ENCODE data around the gene CYSTM1.

Gene CYSTM1

GRCh38 chr5:140207250-140207964, 32.4 kb downstream of the CYSTM1 start:
- no peak for DNase-seq (ENCODE audit: low read depth, low spot score)

DNA sequence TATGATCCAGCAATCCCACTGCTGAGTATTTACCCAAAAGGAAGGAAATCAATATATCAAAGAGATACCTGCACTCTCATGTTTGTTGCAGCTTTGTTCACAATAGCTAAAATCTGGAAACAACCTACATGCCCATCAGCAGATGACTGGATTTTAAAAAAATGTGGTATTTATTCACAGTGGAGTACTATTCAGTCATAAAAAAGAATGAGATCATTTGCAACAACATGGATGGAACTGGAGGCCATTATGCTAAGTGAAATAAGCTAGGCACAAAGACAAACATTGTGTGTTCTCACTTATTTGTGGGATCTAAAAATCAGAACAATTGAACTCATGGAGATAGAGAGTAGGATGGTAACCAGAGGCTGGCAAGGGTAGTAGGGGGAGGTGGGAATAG, 33.1 kb downstream of the CYSTM1 start:
- DNase-seq (ENCODE audit: low read depth, low spot score): no peak

DNA sequence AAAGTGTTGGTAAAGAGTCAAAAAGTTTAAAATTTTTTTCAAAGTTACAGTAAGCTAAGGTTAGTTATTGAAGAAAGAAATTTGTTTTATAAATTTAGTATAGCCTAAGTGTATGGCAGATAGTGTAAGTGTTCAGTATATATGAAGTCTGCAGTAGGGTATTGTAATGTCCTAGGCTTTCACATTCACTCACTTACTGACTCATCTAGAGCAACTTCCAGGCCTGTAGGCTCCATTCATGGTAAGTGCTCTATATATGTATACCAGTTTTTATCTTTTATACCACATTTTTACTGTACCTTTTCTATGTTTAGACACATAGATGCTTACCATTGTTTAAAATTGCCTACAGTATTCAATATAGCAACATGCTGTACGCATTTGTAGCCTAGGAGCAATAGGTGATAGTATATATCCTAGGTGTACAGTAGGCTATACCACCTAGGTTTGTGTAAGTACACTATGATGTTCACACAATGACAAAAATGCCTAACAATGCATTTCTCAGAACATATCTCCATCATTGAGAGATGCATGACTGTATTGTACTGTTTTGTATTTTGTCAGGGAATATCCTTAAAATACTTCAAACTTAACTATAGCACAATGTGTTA, 38.5 kb downstream of the CYSTM1 start:
- DNase-seq (ENCODE audit: low read depth, low spot score): no peak

DNA sequence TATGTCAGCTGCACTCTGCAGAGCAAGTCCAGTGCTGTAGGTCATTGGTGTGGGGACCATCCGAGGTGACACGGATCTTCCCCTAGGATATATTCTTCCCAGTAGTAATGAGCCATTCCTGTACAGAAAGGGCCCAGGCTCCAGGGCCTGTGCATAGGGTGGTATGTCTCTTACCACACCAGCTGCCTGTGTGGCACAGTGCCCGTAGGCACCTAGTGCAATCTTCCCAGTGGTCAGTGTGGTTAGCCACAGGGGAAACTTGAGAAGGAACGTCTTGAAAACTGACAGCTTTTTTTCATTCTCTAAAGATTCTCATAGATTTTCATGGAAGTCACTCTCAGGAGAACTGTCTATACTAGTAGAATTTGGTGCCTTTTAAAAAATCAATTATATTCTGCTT, 39.8 kb downstream of the CYSTM1 start:
- no peak for DNase-seq (ENCODE audit: low read depth, low spot score)

- DNase-seq (ENCODE audit: low read depth, low spot score): no peak
Observed at GRCh38 chr5:140215276-140215675, 40.3 kb downstream of the CYSTM1 start.

- no peak for DNase-seq (ENCODE audit: low read depth, low spot score)
Observed at GRCh38 chr5:140216478-140217074, 41.6 kb downstream of the CYSTM1 start.

- no peak for DNase-seq (ENCODE audit: low read depth, low spot score)
Observed at GRCh38 chr5:140217299-140218026, 42.5 kb downstream of the CYSTM1 start.

DNA sequence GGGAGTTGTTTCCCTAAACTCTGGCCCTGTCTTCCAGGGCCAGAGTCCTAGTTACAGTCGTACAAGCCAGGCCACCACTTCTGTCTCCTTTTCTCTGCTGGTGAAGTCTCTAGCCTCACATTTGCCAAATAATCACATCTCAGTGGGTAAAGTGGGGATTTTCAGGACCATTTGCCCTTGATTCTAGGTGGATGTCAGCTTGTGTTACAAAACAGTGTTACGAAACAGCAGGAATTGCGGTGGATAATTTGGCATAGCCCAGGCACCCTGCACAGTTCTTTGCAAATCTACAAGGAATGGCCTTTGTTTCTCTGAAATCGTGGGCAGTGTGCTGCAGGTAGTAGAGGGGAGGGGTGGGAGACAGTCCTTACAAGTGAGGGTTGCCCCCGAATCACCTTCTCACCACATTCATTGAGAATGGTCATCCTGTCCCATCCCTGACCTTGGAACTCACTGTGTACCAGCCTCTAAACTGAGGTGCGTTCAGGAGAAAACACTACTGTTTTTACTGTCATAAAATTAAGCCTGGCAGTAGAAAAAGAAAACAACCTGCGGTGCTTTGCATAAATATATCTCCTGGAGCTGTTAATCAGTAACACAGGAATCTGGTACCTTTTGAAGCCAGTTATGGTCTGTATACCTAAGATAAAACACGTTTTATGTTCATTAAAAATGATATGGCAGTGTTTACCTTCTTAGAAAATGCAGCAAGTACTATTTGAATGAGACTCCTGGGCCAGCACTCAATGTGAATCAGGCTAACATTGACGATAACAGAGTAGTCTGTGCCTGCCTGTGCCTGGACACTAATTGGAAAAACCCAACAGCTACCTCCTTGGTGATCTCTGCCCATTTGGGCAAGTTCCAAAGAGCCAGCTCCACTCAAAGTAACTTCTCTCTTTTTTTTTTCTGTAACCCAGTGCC, 44.3 kb downstream of the CYSTM1 start:
- no peak for DNase-seq (ENCODE audit: low read depth, low spot score)

GRCh38 chr5:140220032-140220697, 45.2 kb downstream of the CYSTM1 start:
- DNase-seq (ENCODE audit: low read depth, low spot score): no peak

- no peak for DNase-seq (ENCODE audit: low read depth, low spot score)
Observed at GRCh38 chr5:140220698-140221064, 45.7 kb downstream of the CYSTM1 start.

DNA sequence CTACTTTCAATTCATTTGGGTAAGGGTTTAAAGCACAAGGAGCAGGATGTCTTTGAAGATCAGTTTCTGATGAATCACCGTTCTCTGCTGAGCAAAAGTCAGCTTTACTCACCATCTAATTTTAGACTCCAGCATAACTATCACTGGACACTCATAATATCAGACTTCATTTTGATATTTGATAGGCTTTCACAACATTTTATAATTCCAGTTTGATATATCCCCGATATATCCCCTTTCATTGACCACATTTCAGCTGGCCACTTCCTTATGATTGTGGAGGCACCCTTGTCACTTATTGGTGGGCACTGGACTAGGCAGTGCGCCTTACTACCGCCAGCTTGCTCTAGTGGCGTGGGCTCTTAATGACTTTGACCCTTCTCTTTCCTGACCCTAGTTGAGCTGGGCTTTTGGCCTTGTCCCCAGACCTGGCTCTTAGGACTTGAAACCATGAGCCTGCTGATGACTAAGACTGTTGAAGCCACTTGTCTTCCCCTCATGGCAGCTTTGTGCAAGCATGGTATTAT, 46.8 kb downstream of the CYSTM1 start:
- no peak for DNase-seq (ENCODE audit: low read depth, low spot score)

DNA sequence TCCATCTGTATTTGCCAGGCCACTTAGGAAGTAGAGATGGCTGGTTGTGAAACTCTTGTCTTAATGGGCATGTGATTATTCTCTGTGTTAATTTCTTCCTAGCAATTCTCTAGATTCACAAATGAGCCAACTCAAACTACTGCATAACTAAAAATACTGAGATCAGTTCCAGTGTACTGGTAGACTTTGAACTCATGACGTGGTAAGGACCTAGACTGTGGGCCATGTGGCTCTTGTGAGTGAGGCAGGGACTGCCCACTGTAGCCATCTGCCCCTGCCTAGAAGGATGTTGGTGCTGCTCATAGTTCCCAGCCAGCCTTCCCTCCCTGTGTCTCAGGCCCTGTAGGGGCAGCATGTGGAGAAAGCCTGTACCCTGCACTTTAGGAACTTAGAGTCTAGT, 47.4 kb downstream of the CYSTM1 start:
- DNase-seq (ENCODE audit: low read depth, low spot score): no peak

GRCh38 chr5:140223567-140223966, 48.6 kb downstream of the CYSTM1 start:
- DNase-seq (ENCODE audit: low read depth, low spot score): no peak

DNA sequence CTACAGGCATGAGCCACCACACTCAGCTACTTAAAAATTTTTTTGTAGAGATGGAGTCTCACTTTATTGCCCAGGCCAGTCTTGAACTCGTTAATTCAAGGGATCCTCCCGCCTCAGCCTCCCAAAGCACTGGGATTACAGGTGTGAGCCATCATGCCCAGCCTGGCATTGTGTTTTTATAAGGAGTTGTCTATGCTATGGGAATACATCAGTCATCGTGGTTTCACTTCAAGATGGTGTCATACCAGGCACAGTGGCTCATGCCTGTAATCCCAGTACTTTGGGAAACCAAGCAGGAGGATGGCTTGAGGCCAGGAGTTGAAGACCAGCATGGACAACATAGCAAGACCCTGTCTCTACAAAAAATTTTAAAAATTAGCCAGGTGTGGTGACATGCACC, 49.7 kb downstream of the CYSTM1 start:
- DNase-seq (ENCODE audit: low read depth, low spot score): no peak

DNA sequence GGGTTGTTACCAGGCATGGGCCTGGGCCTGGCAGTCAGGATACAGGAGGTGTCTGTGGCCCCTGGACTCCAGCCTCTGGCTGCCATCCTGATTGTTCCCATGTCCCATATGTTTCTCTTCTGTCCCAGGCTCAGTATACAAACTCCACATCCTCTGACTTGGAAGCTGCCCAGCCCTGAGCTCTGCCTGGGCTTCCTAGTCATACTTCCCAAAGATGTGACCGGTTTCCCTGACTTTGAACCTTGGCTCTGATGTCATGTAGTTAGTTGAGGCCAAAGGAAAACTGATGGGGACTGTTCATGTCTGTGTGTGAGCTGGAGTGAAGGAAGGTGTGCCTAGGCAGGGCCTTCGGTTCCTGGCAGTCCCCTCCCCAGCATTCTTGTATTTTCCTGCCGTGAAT, 50.4 kb downstream of the CYSTM1 start:
- no peak for DNase-seq (ENCODE audit: low read depth, low spot score)

- DNase-seq (ENCODE audit: low read depth, low spot score): no peak
Observed at GRCh38 chr5:140227046-140227445, 52.1 kb downstream of the CYSTM1 start.

DNA sequence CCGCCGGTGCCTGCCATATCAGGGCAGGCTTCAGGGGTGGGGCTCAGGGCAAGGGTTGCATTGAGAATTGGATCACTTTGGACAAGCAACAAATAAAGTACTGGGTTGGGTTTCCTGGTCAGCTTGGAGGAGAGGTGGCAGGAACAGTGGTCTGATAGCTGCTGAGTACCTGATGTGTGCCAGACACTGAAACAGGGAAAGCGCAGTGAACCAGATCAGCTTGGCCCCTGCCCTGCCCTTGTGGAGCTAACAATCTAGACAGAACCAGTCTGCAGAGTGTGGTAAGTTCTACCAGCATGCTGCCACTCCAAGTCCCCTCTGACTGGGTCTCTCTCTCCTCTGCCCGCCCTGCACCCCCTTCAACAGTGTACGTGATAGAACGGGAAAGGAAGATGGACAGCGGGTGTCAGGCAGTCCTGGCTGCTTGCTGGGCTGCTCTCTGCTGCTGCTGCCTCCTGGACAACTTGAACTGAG, 53.4 kb downstream of the CYSTM1 start:
- no peak for DNase-seq (ENCODE audit: low read depth, low spot score)

GRCh38 chr5:140230373-140230772, 55.4 kb downstream of the CYSTM1 start:
- DNase-seq (ENCODE audit: low read depth, low spot score): no peak

DNA sequence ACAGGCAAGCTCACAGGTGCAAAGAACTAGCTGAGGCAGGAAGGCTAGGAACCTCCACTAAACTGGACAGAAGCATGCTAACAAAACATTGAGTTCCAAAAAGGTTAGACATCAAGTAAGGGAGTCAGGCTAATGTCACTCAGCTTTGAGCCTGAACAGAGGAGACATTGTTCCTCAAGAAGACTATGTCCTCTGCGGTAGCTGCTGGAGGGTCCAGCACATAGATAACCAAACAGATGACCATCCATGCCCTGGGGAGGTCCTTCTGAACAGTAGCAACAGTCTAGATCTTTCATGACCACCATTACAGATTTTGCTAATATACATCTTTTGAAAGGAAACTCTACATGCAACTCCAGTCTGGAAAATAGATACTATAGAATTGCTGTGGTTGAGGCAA, 57.7 kb downstream of the CYSTM1 start:
- DNase-seq (ENCODE audit: low read depth, low spot score): no peak

GRCh38 chr5:140234377-140234989, 59.5 kb downstream of the CYSTM1 start:
- no peak for DNase-seq (ENCODE audit: low read depth, low spot score)
